SH-SY5Y (cell line): Measurements from ENCODE around the gene TREM1.

Experiments
- GATA2 ChIP-seq: IDR thresholded peaks from 2 replicates; pipeline ENCODE4 v1.6.1; 2011; ENCODE audit warnings: mild to moderate bottlenecking, low read depth, low read length
- GATA3 ChIP-seq: IDR thresholded peaks from 2 replicates; pipeline ENCODE4 v1.6.1; 2011; ENCODE audit warnings: low read depth, mild to moderate bottlenecking, low read length, moderate library complexity

GRCh38 chr6:41318261-41318653, 31.8 kb upstream of the TREM1 start:
- no peak for TF ChIP-seq GATA3
- no peak for TF ChIP-seq GATA2
